Testis (tissue), 2 donors: ENCODE data around the gene ACO2.

ENCODE experiments used
- CTCF ChIP-seq, 3 experiments: fragments of 450-650 bp in 2 of 3; fragments of 200-600 bp in 1 of 3; sonication (generic) in 1 of 3; IDR thresholded peaks; one replicate each; pipeline ENCODE4 v1.5.1; 2016 to 2019; ENCODE audit warnings: antibody characterized with exemption in 3 of 3, mild to moderate bottlenecking in 2 of 3, moderate library complexity in 1 of 3
- POLR2A ChIP-seq: fragments of 450-650 bp; IDR thresholded peaks from one replicate; pipeline ENCODE4 v1.6.1; 2017; ENCODE audit warnings: antibody characterized with exemption, mild to moderate bottlenecking, moderate library complexity

DNA sequence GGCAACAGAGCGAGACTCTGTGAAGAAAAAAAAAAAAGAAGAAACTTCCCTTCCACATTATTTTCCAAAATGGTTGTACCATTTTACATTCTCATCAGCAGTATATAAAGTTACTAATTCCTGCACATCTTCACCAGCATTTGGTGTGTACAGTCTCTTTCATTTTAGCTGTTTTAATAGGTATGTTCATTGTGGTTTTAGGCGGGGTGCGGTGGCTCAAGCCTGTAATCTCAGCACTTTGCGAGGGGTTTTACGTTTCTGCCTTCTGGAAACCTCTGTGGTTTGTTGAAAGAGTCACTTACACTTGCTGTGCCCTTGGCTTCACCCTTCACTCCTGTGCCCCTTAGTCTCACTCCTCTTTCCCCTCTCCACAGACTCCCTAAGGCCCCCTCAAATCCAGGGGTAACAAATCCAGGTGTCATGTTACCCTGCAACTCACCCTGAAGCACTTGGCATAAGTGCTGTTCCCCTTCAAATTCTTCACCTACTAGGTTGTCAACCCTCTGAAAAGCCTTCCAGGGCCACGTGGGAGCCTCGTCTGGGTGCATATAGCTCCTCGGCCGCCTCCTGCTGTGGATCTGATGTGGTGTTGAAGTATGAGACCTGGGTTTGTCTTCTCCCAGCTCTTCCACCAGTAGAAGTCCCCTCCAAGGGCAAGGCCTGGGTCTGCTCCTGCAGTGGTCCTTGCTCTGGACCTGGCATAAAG lies 43.1 kb upstream of the ACO2 start:
- no peak for TF ChIP-seq CTCF (IDR thresholded peaks at IDR 0.05)
- no peak for TF ChIP-seq POLR2A
